Large intestine (tissue), 1 donor: ENCODE data around the gene TMPRSS11F. TPM values are rescaled to one million over a fixed set of nuclear protein-coding genes. Genes with fewer than 3 reads are reported as not detected.

ENCODE experiments used
- polyA plus RNA-seq: library from polyadenylated mRNA; unstranded; fragments of 120-200 nt; gene quantifications from one replicate; pipeline ENCODE4 v1.2.1, GENCODE V29; 2013

Gene TMPRSS11F
- polyA plus RNA-seq, 1 donor = not detected

Other genes starting within 250 kb of the TMPRSS11F start
- 0.06 TPM for gene TMPRSS11D, start 245.9 kb downstream of the TMPRSS11F start, polyA plus RNA-seq
- gene TMPRSS11A, start 166.4 kb downstream of the TMPRSS11F start, polyA plus RNA-seq = 0.04 TPM
- gene TMPRSS11B, start 115.8 kb upstream of the TMPRSS11F start, polyA plus RNA-seq = 0.03 TPM
- gene YTHDC1, start 220.2 kb upstream of the TMPRSS11F start, polyA plus RNA-seq = 119 TPM